ENCODE measurements around the gene COL6A6.

GRCh38 chr3:130537673-130538304, 20.8 kb downstream of the COL6A6 start:
- TF ChIP-seq EZH2 (IDR thresholded peaks at IDR 0.05) (no peak), POLR2AphosphoS5 (IDR thresholded peaks at IDR 0.05; ENCODE audit: borderline replicate concordance, low read depth, low read length) (no peak)

Measured in SK-N-MC (cell line).